T-cell (primary cell): ENCODE data around the gene HSD17B11. TPM values are rescaled to one million over a fixed set of nuclear protein-coding genes. Genes with fewer than 3 reads are reported as not detected.

ENCODE experiments used
- ATAC-seq, 4 experiments: fragments of 200-7000 bp in 3 of 4; fragments of 150-1000 bp in 1 of 4; cut with Tn5 transposase; replicated peaks in 1 of 4; 1 replicate in 3 of 4; 2 replicates in 1 of 4; pipeline ENCODE4 v1.10.0; 2021; ENCODE audit warnings: moderate library complexity in 3 of 4, mild to moderate bottlenecking in 2 of 4, moderate number of reproducible peaks in 1 of 4
- CTCF ChIA-PET, 2 donors: fragments of 300-600 bp; sonication (Branson Sonifier 250); formaldehyde crosslinking; loops; one replicate each; lab custom pipeline; 2022; ENCODE audit warnings: antibody characterized with exemption in 2 of 2; lab: Charles Lee
- POLR2A ChIA-PET, 2 donors: fragments of 300-600 bp; sonication (Branson Sonifier 250); formaldehyde crosslinking; loops; one replicate each; lab custom pipeline; 2022; ENCODE audit warnings: antibody characterized with exemption in 2 of 2; lab: Charles Lee
- DNase-seq, 35 experiments: peaks; one replicate each; pipeline versions ENCODE4 v3.0.0 to v3.0.0-alpha.2; 2013 to 2023
- H3K27ac ChIP-seq: one replicate; pipeline ENCODE4 v1.5.1; 2013; ENCODE audit warnings: low read length
- H3K27me3 ChIP-seq, 2 experiments: replicated peaks in 1 of 2; 1 replicate in 1 of 2; 2 replicates in 1 of 2; pipeline versions ENCODE4 v1.6.1 to v1.7.0; 2013; ENCODE audit warnings: low read length in 1 of 2, mixed read lengths in 1 of 2; ENCODE audit not compliant: control insufficient read depth in 2 of 2, insufficient read depth in 2 of 2; ENCODE audit errors: extremely low read depth in 1 of 2
- H3K36me3 ChIP-seq, 2 donors: 1 replicate in 1 of 2; 2 replicates in 1 of 2; pipeline versions ENCODE4 v1.6.1 to v1.7.0; 2013; ENCODE audit warnings: low read length in 1 of 2; ENCODE audit not compliant: control insufficient read depth in 2 of 2, insufficient read depth in 1 of 2; ENCODE audit errors: extremely low read depth in 1 of 2
- H3K4me1 ChIP-seq, 2 experiments: 1 replicate in 1 of 2; 2 replicates in 1 of 2; pipeline versions ENCODE4 v1.6.1 to v1.7.0; 2013; ENCODE audit warnings: low read length in 2 of 2, mixed read lengths in 1 of 2; ENCODE audit not compliant: insufficient read depth in 2 of 2, control insufficient read depth in 1 of 2; ENCODE audit errors: extremely low read depth in 1 of 2
- H3K4me3 ChIP-seq, 2 donors: 1 replicate in 1 of 2; 2 replicates in 1 of 2; pipeline versions ENCODE4 v1.5.1 to v1.7.0; 2013; ENCODE audit warnings: mild to moderate bottlenecking in 2 of 2, low read length in 1 of 2, moderate library complexity in 1 of 2; ENCODE audit not compliant: control insufficient read depth in 1 of 2; ENCODE audit errors: extremely low read depth in 1 of 2
- H3K9me3 ChIP-seq: 2 replicates; pipeline ENCODE4 v1.7.0; 2013
- H3K27ac Mint-ChIP-seq, 2 donors: one replicate each; pipeline ENCODE4 v1.8.0; 2020 to 2021; ENCODE audit warnings: mild to moderate bottlenecking in 2 of 2, mixed read lengths in 2 of 2
- H3K27me3 Mint-ChIP-seq, 2 donors: one replicate each; pipeline ENCODE4 v1.8.0; 2021 to 2022; ENCODE audit warnings: mixed read lengths in 2 of 2
- H3K36me3 Mint-ChIP-seq: one replicate; pipeline ENCODE4 v1.8.0; 2021; ENCODE audit warnings: mixed read lengths
- H3K4me1 Mint-ChIP-seq, 3 donors: one replicate each; pipeline ENCODE4 v1.8.0; 2020 to 2022; ENCODE audit warnings: mixed read lengths in 3 of 3, mild to moderate bottlenecking in 1 of 3
- H3K4me3 Mint-ChIP-seq, 3 donors: one replicate each; pipeline ENCODE4 v1.8.0; 2020 to 2022; ENCODE audit warnings: mild to moderate bottlenecking in 3 of 3, mixed read lengths in 3 of 3, moderate library complexity in 3 of 3
- H3K9me3 Mint-ChIP-seq, 3 donors: one replicate each; pipeline ENCODE4 v1.8.0; 2020 to 2022; ENCODE audit warnings: mixed read lengths in 3 of 3
- WGBS: methylation state at CpG from one replicate; pipeline ENCODE4 v1.1.5; 2013; ENCODE audit warnings: missing lambda C conversion rate; ENCODE audit not compliant: insufficient coverage; 5-methylcytosine and 5-hydroxymethylcytosine counted together
- total RNA-seq, 35 experiments: library from RNA in 6 of 35; stranded (reverse) in 6 of 35; fragments of 120-200 nt in 1 of 35; gene quantifications; one replicate each; pipeline versions ENCODE4 v1.2.1 to v1.2.4 and lab custom pipeline; 2013 to 2026

HSD17B11 gene
- total RNA-seq, 5 donors from 2014 or later (not counting 1 experiment from before 2014, with no cell fraction given) = 38.0 to 57.7 (median 51.2) TPM

- H3K27me3 Mint-ChIP-seq = no peaks in the 10 kb centered on the region
- ChIA-PET POLR2A (no interaction called here), CTCF (no interaction called here)
- H3K27ac Mint-ChIP-seq = no peak overlapping the region
- peaks cover 16 to 40% (median 26%) of the 10 kb centered on the region in 3 donors for H3K9me3 Mint-ChIP-seq
- Histone ChIP-seq H3K27me3 (no peaks in the 10 kb centered on the region), H3K27ac (no peak overlapping the region), H3K9me3 (no peaks in the 10 kb centered on the region), H3K4me3 (no peak overlapping the region), H3K36me3 (no peaks in the 10 kb centered on the region), H3K4me1 (no peaks in the 10 kb centered on the region)
- DNase-seq = no peak
- H3K4me1 Mint-ChIP-seq = no peaks in the 10 kb centered on the region
- no peak overlapping the region for H3K4me3 Mint-ChIP-seq
- WGBS = 100% methylated on average over 1 of the region's 1 CpG
- H3K36me3 Mint-ChIP-seq = no peaks in the 10 kb centered on the region
- no peak for ATAC-seq
These were observed 63.9 kb downstream of the HSD17B11 start for GRCh38 chr4:87327136-87327535.

- H3K27ac ChIP-seq = no peak overlapping the region
- Mint-ChIP-seq H3K4me1 (no peaks in the 10 kb centered on the region), H3K36me3 (no peaks in the 10 kb centered on the region), H3K9me3 (peaks cover 11 to 33% (median 20%) of the 10 kb centered on the region in 3 donors), H3K4me3 (no peak overlapping the region), H3K27me3 (no peaks in the 10 kb centered on the region), H3K27ac (no peak overlapping the region)
- no peak overlapping the region for H3K4me3 ChIP-seq
- H3K36me3 ChIP-seq = no peaks in the 10 kb centered on the region
- DNase-seq (no peak), ATAC-seq (no peak)
- ChIA-PET CTCF (no interaction called here), POLR2A (interaction anchor here in 1 of 2 donors (0.5 kb wide), 1 partner anchor 9 kb away, joined by 21 read pairs; no protein-coding TSS in a partner anchor)
- no peaks in the 10 kb centered on the region for H3K4me1 ChIP-seq
- no peaks in the 10 kb centered on the region for H3K9me3 ChIP-seq
- H3K27me3 ChIP-seq = no peaks in the 10 kb centered on the region
- WGBS = no CpG with 5 or more reads among the region's 3 CpGs
These were observed 64.5 kb downstream of the HSD17B11 start for GRCh38 chr4:87326460-87326859.

- ATAC-seq (no peak), DNase-seq (no peak)
- peaks cover 0 to 4% (median 0%) of the 10 kb centered on the region in 3 donors for H3K9me3 Mint-ChIP-seq
- no peak within 1 kb of the TSS for H3K27ac Mint-ChIP-seq
- Histone ChIP-seq H3K27ac (no peak within 1 kb of the TSS), H3K36me3 (no peaks in the 10 kb centered on the region), H3K4me3 (no peak within 1 kb of the TSS), H3K9me3 (no peaks in the 10 kb centered on the region), H3K4me1 (no peaks in the 10 kb centered on the region), H3K27me3 (no peaks in the 10 kb centered on the region)
- no peak within 1 kb of the TSS for H3K4me3 Mint-ChIP-seq
- 100% methylated on average over 1 of the region's 2 CpGs for WGBS
- no peaks in the 10 kb centered on the region for H3K36me3 Mint-ChIP-seq
- POLR2A ChIA-PET = no interaction called here
- H3K4me1 Mint-ChIP-seq = no peaks in the 10 kb centered on the region
- CTCF ChIA-PET = no interaction called here
- H3K27me3 Mint-ChIP-seq = no peaks in the 10 kb centered on the region
These were observed 68.2 kb downstream of the HSD17B11 start, which contains the start of gene HSD17B13 for GRCh38 chr4:87322754-87323153. Gene HSD17B13 (minus strand): TSS chr4:87322882. CDS start chr4:87322841, 41 bp downstream.

- WGBS = no CpG with 5 or more reads among the region's 5 CpGs
- no peak overlapping the region for H3K27ac Mint-ChIP-seq
These were observed 69.1 kb downstream of the HSD17B11 start for GRCh38 chr4:87321888-87322287.

GRCh38 chr4:87317527-87317926, 73.5 kb downstream of the HSD17B11 start:
- H3K27ac ChIP-seq = no peak overlapping the region
- no peaks in the 10 kb centered on the region for H3K9me3 Mint-ChIP-seq
- no peak overlapping the region for H3K4me3 ChIP-seq
- H3K36me3 ChIP-seq = no peaks in the 10 kb centered on the region
- no peaks in the 10 kb centered on the region for H3K9me3 ChIP-seq
- ATAC-seq (no peak), DNase-seq (no peak)
- WGBS = no CpG with 5 or more reads among the region's 1 CpG
- H3K27me3 ChIP-seq = no peaks in the 10 kb centered on the region
- no peak overlapping the region for H3K4me3 Mint-ChIP-seq
- H3K27me3 Mint-ChIP-seq = no peaks in the 10 kb centered on the region
- POLR2A ChIA-PET = interaction anchor here in 1 of 2 donors (0.8 kb wide), 1 partner anchor 9 kb away, joined by 21 read pairs; no protein-coding TSS in a partner anchor
- no peaks in the 10 kb centered on the region for H3K4me1 Mint-ChIP-seq
- H3K36me3 Mint-ChIP-seq = no peaks in the 10 kb centered on the region
- CTCF ChIA-PET = interaction anchor here in 1 of 2 donors (0.7 kb wide), 1 partner anchor 16 kb away, joined by 5 read pairs; no protein-coding TSS in a partner anchor
- H3K4me1 ChIP-seq = no peaks in the 10 kb centered on the region
- H3K27ac Mint-ChIP-seq = no peak overlapping the region

More at GRCh38 chr4:87321888-87322287, 69.1 kb downstream of the HSD17B11 start:
- Histone ChIP-seq H3K27me3 (no peaks in the 10 kb centered on the region), H3K4me3 (no peak overlapping the region), H3K9me3 (no peaks in the 10 kb centered on the region), H3K36me3 (no peaks in the 10 kb centered on the region), H3K27ac (no peak overlapping the region), H3K4me1 (no peaks in the 10 kb centered on the region)
- Mint-ChIP-seq H3K36me3 (no peaks in the 10 kb centered on the region), H3K27me3 (no peaks in the 10 kb centered on the region), H3K4me3 (no peak overlapping the region), H3K9me3 (no peaks in the 10 kb centered on the region), H3K4me1 (no peaks in the 10 kb centered on the region)
- DNase-seq (no peak), ATAC-seq (no peak)
- CTCF ChIA-PET = no interaction called here
- POLR2A ChIA-PET = no interaction called here

GRCh38 chr4:87316961-87317360, 74.0 kb downstream of the HSD17B11 start:
- H3K36me3 Mint-ChIP-seq = no peaks in the 10 kb centered on the region
- ChIA-PET CTCF (interaction anchor here in 1 of 2 donors (0.7 kb wide), 1 partner anchor 17 kb away, joined by 5 read pairs; no protein-coding TSS in a partner anchor), POLR2A (interaction anchor here in 1 of 2 donors (0.8 kb wide), 1 partner anchor 9 kb away, joined by 21 read pairs; no protein-coding TSS in a partner anchor)
- H3K4me1 ChIP-seq = no peaks in the 10 kb centered on the region
- H3K4me3 Mint-ChIP-seq = no peak overlapping the region
- H3K4me1 Mint-ChIP-seq = no peaks in the 10 kb centered on the region
- no peak overlapping the region for H3K27ac ChIP-seq
- H3K9me3 ChIP-seq = no peaks in the 10 kb centered on the region
- 80% methylated on average over 1 of the region's 3 CpGs for WGBS
- no peaks in the 10 kb centered on the region for H3K36me3 ChIP-seq
- ATAC-seq (no peak), DNase-seq (no peak)
- H3K27ac Mint-ChIP-seq = no peak overlapping the region
- no peaks in the 10 kb centered on the region for H3K27me3 Mint-ChIP-seq
- no peak overlapping the region for H3K4me3 ChIP-seq
- no peaks in the 10 kb centered on the region for H3K27me3 ChIP-seq
- H3K9me3 Mint-ChIP-seq = no peaks in the 10 kb centered on the region
